Activated CD8-positive, alpha-beta memory T cell treated with anti-CD3 and anti-CD28 coated beads for 48 hours (primary cell): Measurements from ENCODE around the gene PALM.
"Not testable (repeated sequence)": the region's sequence is repeated elsewhere in the genome, so short reads cannot be mapped to it uniquely, and the experiment has no call there.

Experiments used
- DNase-seq, 3 experiments: peaks; one replicate each; pipeline ENCODE4 v3.0.0-alpha.2; 2020; ENCODE audit warnings: low read depth in 2 of 3, low spot score in 2 of 3

PALM gene

GRCh38 chr19:708154-709143 lies at the start of gene PALM:
Gene PALM (plus strand): TSS chr19:708935. CDS start chr19:709147, 212 bp downstream.
- no peak for DNase-seq

GRCh38 chr19:660793-661426 lies 47.8 kb upstream of the PALM start:
- no peak for DNase-seq

- no peak for DNase-seq
These were observed 47.1 kb upstream of the PALM start for GRCh38 chr19:661427-662196.

GRCh38 chr19:662207-662961 lies 46.4 kb upstream of the PALM start:
- DNase-seq, result peak in 2 of 3 experiments; percentile 53 to 54

- DNase-seq, result peak; percentile 90 to 96 (median 93)
These were observed 45.6 kb upstream of the PALM start, which contains the start of gene RNF126 for GRCh38 chr19:662962-663681. Gene RNF126 (minus strand): TSS chr19:663214. CDS start chr19:663121, 93 bp downstream.

- no peak for DNase-seq
These were observed 45.0 kb upstream of the PALM start for GRCh38 chr19:663682-664117.

- DNase-seq, result peak in 2 of 3 experiments; percentile 57 to 70
These were observed 43.8 kb upstream of the PALM start for GRCh38 chr19:664913-665443.

- not testable (repeated sequence) for DNase-seq
These were observed 41.7 kb upstream of the PALM start for GRCh38 chr19:666985-667573.

GRCh38 chr19:668675-669434 lies 39.9 kb upstream of the PALM start:
- DNase-seq, result not testable (repeated sequence)

- DNase-seq, result no peak
These were observed 38.1 kb upstream of the PALM start for GRCh38 chr19:670609-671075.

GRCh38 chr19:674282-675151 lies 34.2 kb upstream of the PALM start:
- no peak for DNase-seq

- no peak for DNase-seq
These were observed 32.8 kb upstream of the PALM start for GRCh38 chr19:676007-676338.

GRCh38 chr19:676339-677105 lies 32.2 kb upstream of the PALM start, which contains the start of gene FSTL3:
Gene FSTL3 (plus strand): TSS chr19:676392. CDS start chr19:676424, 32 bp downstream.
- DNase-seq, result no peak

GRCh38 chr19:677201-677600 lies 31.5 kb upstream of the PALM start:
- DNase-seq, result no peak

- DNase-seq, result no peak
These were observed 30.9 kb upstream of the PALM start for GRCh38 chr19:677601-678436.
